Kidney (tissue), 14 donors: ENCODE measurements around the gene SPRYD4. TPM values are rescaled to one million over a fixed set of nuclear protein-coding genes. Genes with fewer than 3 reads are reported as not detected.

ENCODE experiments used
- DNase-seq, 5 donors: peaks; one replicate each; pipeline ENCODE4 v3.0.0-alpha.2; 2013 to 2020
- FAIRE-seq: peaks from 2 replicates; lab custom pipeline; 2012; peaks lifted over from hg19 to GRCh38; lab: Jason Lieb, UNC
- H3K27ac ChIP-seq, 2 donors: one replicate each; pipeline ENCODE4 v1.7.0; 2013; ENCODE audit warnings: low read depth in 2 of 2, low read length in 2 of 2, inconsistent platforms in 1 of 2
- H3K27me3 ChIP-seq: one replicate; pipeline ENCODE4 v1.7.1; 2013; ENCODE audit warnings: low read length, inconsistent platforms; ENCODE audit not compliant: control insufficient read depth, insufficient read depth
- H3K36me3 ChIP-seq, 3 donors: one replicate each; pipeline versions ENCODE4 v1.7.0 to v1.7.1; 2013; ENCODE audit warnings: low read length in 3 of 3, control low read depth in 1 of 3, inconsistent platforms in 1 of 3; ENCODE audit not compliant: insufficient read depth in 3 of 3, control insufficient read depth in 2 of 3
- H3K4me1 ChIP-seq, 3 donors: one replicate each; pipeline versions ENCODE4 v1.7.0 to v1.7.1; 2013; ENCODE audit warnings: low read length in 3 of 3, inconsistent platforms in 1 of 3, low read depth in 1 of 3; ENCODE audit not compliant: control insufficient read depth in 2 of 3, insufficient read depth in 2 of 3
- H3K4me3 ChIP-seq, 3 donors: one replicate each; pipeline versions ENCODE4 v1.7.0 to v1.8.1; 2013; ENCODE audit warnings: low read length in 3 of 3, control low read depth in 1 of 3, inconsistent platforms in 1 of 3
- H3K9ac ChIP-seq, 3 donors: one replicate each; pipeline versions ENCODE4 v1.7.0 to v1.7.1; 2013; ENCODE audit warnings: low read length in 3 of 3, control low read depth in 1 of 3, inconsistent platforms in 1 of 3
- H3K9me3 ChIP-seq, 3 donors: one replicate each; pipeline versions ENCODE4 v1.7.0 to v1.7.1; 2013; ENCODE audit warnings: low read length in 3 of 3, control low read depth in 1 of 3, inconsistent platforms in 1 of 3; ENCODE audit not compliant: control insufficient read depth in 2 of 3, insufficient read depth in 1 of 3
- CTCF ChIP-seq: IDR thresholded peaks from 3 replicates; pipeline ENCODE4 v1.5.1; 2012; ENCODE audit warnings: mild to moderate bottlenecking, moderate library complexity, borderline replicate concordance; ENCODE audit not compliant: insufficient read depth; ENCODE audit errors: extremely low read depth
- intact Hi-C: fragments of 100-400 bp; cut with DNase I; formaldehyde crosslinking; loops from one replicate; pipeline ENCODE4 v1.11.1; 2022
- polyA plus RNA-seq: library from polyadenylated mRNA; stranded (reverse); fragments of 350-450 nt; fragmentation: Illumina TruSeq; extraction: RNeasy Lipid Tissue Mini Kit (QIAGEN cat#74804); gene quantifications from one replicate; pipeline ENCODE4 v1.2.3, GENCODE V29; 2014; ENCODE audit warnings: low read depth, low replicate concordance; ENCODE audit not compliant: insufficient read depth
- total RNA-seq: library from RNA; stranded (reverse); fragmentation: NEBNext Ultra II Directional; extraction: Animal tissue kit (Norgen Biotek cat#: 25700); gene quantifications from one replicate; pipeline ENCODE4 v1.2.1, GENCODE V29; 2021
- donor health status: control.
- donor health status: control.
- donor health status: control.
- donor health status: control.
- donor health status: control.
- donor health status: DM: yes; HTN: yes; CAD: no.
- donor health status: Normal renal cell carcinoma (clear cell type).

Gene SPRYD4
- total and polyA plus RNA-seq, 2 donors from 2014 or later = 4.0 to 6.0 TPM

GRCh38 chr12:56521590-56522371, 53.4 kb downstream of the SPRYD4 start, which contains the start of gene RBMS2:
RBMS2 (plus strand) TSS chr12:56521820; CDS start chr12:56522024, 204 bp downstream.
- H3K4me3 ChIP-seq = peak within 1 kb of the TSS; percentile 85 to 91 (median 86)
- H3K27me3 ChIP-seq = no peaks in the 10 kb centered on the region
- H3K4me1 ChIP-seq = peaks cover 5 to 10% (median 6%) of the 10 kb centered on the region in 3 donors
- DNase-seq = peak; percentile 91 to 98 (median 91)
- intact Hi-C loops = no loop called here
- no peaks in the 10 kb centered on the region for H3K36me3 ChIP-seq
- FAIRE-seq = no peak
- no peaks in the 10 kb centered on the region for H3K9me3 ChIP-seq
- H3K9ac ChIP-seq = peak within 1 kb of the TSS; percentile 79 to 99 (median 96)
- no peak for TF ChIP-seq CTCF
- peak within 1 kb of the TSS; percentile 94 to 95 for H3K27ac ChIP-seq

- Histone ChIP-seq H3K4me1 (peaks cover 6 to 12% (median 6%) of the 10 kb centered on the region in 3 donors), H3K36me3 (no peaks in the 10 kb centered on the region), H3K9ac (peak overlapping the region; percentile 79 to 99 (median 96)), H3K27me3 (no peaks in the 10 kb centered on the region), H3K4me3 (peak overlapping the region; percentile 85 to 91 (median 86)), H3K27ac (peak overlapping the region; percentile 94 to 95), H3K9me3 (no peaks in the 10 kb centered on the region)
- peak in 2 of 5 donors; percentile 49 to 53 for DNase-seq
- TF ChIP-seq CTCF = no peak
- intact Hi-C loops = no loop called here
- FAIRE-seq = no peak
Observed at GRCh38 chr12:56522411-56523193, 54.2 kb downstream of the SPRYD4 start.

- DNase-seq (peak in 1 of 5 donors; percentile 14), FAIRE-seq (no peak)
- Histone ChIP-seq H3K9ac (no peak overlapping the region), H3K4me1 (peaks cover 0 to 5% (median 5%) of the 10 kb centered on the region in 3 donors), H3K36me3 (no peaks in the 10 kb centered on the region), H3K27ac (no peak overlapping the region), H3K4me3 (no peak overlapping the region), H3K27me3 (no peaks in the 10 kb centered on the region), H3K9me3 (no peaks in the 10 kb centered on the region)
- TF ChIP-seq CTCF = no peak
- intact Hi-C loops = no loop called here
Observed at GRCh38 chr12:56528846-56529245, 60.5 kb downstream of the SPRYD4 start.

Other genes starting within 250 kb of the SPRYD4 start
- 45.5 TPM for gene RNF41, start 246.7 kb upstream of the SPRYD4 start, total RNA-seq
- gene RNF41, start 246.7 kb upstream of the SPRYD4 start, polyA plus RNA-seq = 17.6 TPM
- gene NABP2, start 244.2 kb upstream of the SPRYD4 start, total RNA-seq = 31.0 TPM
- 42.3 TPM for gene NABP2, start 244.2 kb upstream of the SPRYD4 start, polyA plus RNA-seq
- gene SLC39A5, start 238.5 kb upstream of the SPRYD4 start, total RNA-seq = 5.1 TPM
- gene SLC39A5, start 238.5 kb upstream of the SPRYD4 start, polyA plus RNA-seq = 164 TPM
- 46.4 TPM for gene ANKRD52, start 210.2 kb upstream of the SPRYD4 start, total RNA-seq
- 8.6 TPM for gene ANKRD52, start 210.2 kb upstream of the SPRYD4 start, polyA plus RNA-seq
- 14.5 TPM for gene COQ10A, start 201.6 kb upstream of the SPRYD4 start, total RNA-seq
- gene COQ10A, start 201.6 kb upstream of the SPRYD4 start, polyA plus RNA-seq = 30.0 TPM
- 166 TPM for gene CS, start 168.2 kb upstream of the SPRYD4 start, total RNA-seq
- 105 TPM for gene CS, start 168.2 kb upstream of the SPRYD4 start, polyA plus RNA-seq
- 112 TPM for gene CNPY2, start 152.6 kb upstream of the SPRYD4 start, total RNA-seq
- gene CNPY2, start 152.6 kb upstream of the SPRYD4 start, polyA plus RNA-seq = 156 TPM
- 83.0 TPM for gene PAN2, start 134.6 kb upstream of the SPRYD4 start, total RNA-seq
- 27.1 TPM for gene PAN2, start 134.6 kb upstream of the SPRYD4 start, polyA plus RNA-seq
- gene IL23A, start 129.7 kb upstream of the SPRYD4 start, total RNA-seq = 0.88 TPM
- gene IL23A, start 129.7 kb upstream of the SPRYD4 start, polyA plus RNA-seq = not detected
- gene STAT2, start 108.5 kb upstream of the SPRYD4 start, total RNA-seq = 120 TPM
- 27.2 TPM for gene STAT2, start 108.5 kb upstream of the SPRYD4 start, polyA plus RNA-seq
- not detected for gene APOF, start 105.7 kb upstream of the SPRYD4 start, total RNA-seq
- not detected for gene APOF, start 105.7 kb upstream of the SPRYD4 start, polyA plus RNA-seq
- gene TIMELESS, start 19.2 kb upstream of the SPRYD4 start, total RNA-seq = 9.2 TPM
- gene TIMELESS, start 19.2 kb upstream of the SPRYD4 start, polyA plus RNA-seq = 5.5 TPM
- not detected for gene MIP, start 13.9 kb upstream of the SPRYD4 start, total RNA-seq
- not detected for gene MIP, start 13.9 kb upstream of the SPRYD4 start, polyA plus RNA-seq
- 2.5 TPM for gene GLS2, start 19.6 kb downstream of the SPRYD4 start, total RNA-seq
- 5.6 TPM for gene GLS2, start 19.6 kb downstream of the SPRYD4 start, polyA plus RNA-seq
- 71.3 TPM for gene RBMS2, start 53.2 kb downstream of the SPRYD4 start, total RNA-seq
- 8.5 TPM for gene RBMS2, start 53.2 kb downstream of the SPRYD4 start, polyA plus RNA-seq
- 98.6 TPM for gene BAZ2A, start 161.7 kb downstream of the SPRYD4 start, total RNA-seq
- 10.5 TPM for gene BAZ2A, start 161.7 kb downstream of the SPRYD4 start, polyA plus RNA-seq
- gene ATP5F1B, start 177.4 kb downstream of the SPRYD4 start, total RNA-seq = 568 TPM
- 1,584 TPM for gene ATP5F1B, start 177.4 kb downstream of the SPRYD4 start, polyA plus RNA-seq
- 186 TPM for gene PTGES3, start 219.7 kb downstream of the SPRYD4 start, total RNA-seq
- gene PTGES3, start 219.7 kb downstream of the SPRYD4 start, polyA plus RNA-seq = 207 TPM